Large intestine (tissue), 3 donors: Measurements from ENCODE around the gene MARVELD2. TPM values are rescaled to one million over a fixed set of nuclear protein-coding genes. Genes with fewer than 3 reads are reported as not detected.
"Not testable (repeated sequence)": the region's sequence is repeated elsewhere in the genome, so short reads cannot be mapped to it uniquely, and the experiment has no call there.

Source experiments
- DNase-seq, 2 donors: peaks; one replicate each; pipeline versions ENCODE4 v3.0.0 to v3.0.0-alpha.2; 2013
- H3K27ac ChIP-seq: one replicate; pipeline ENCODE4 v1.5.1; 2013; ENCODE audit warnings: low read length
- H3K27me3 ChIP-seq: 2 replicates; pipeline ENCODE4 v1.6.1; 2013; ENCODE audit warnings: low read length; ENCODE audit not compliant: control insufficient read depth, insufficient read depth
- H3K36me3 ChIP-seq: 2 replicates; pipeline ENCODE4 v1.6.1; 2013; ENCODE audit warnings: low read length; ENCODE audit not compliant: control insufficient read depth, insufficient read depth
- H3K4me1 ChIP-seq: one replicate; pipeline ENCODE4 v1.6.1; 2013; ENCODE audit warnings: low read length; ENCODE audit not compliant: control insufficient read depth, insufficient read depth
- H3K4me3 ChIP-seq: one replicate; pipeline ENCODE4 v1.5.1; 2013; ENCODE audit warnings: low read length
- H3K9me3 ChIP-seq: one replicate; pipeline ENCODE4 v1.6.1; 2013; ENCODE audit warnings: mild to moderate bottlenecking, low read depth, low read length, moderate library complexity; ENCODE audit not compliant: control insufficient read depth
- WGBS: methylation state at CpG from one replicate; pipeline ENCODE4 v1.1.5; 2013; ENCODE audit warnings: low lambda C conversion rate; ENCODE audit not compliant: insufficient coverage; 5-methylcytosine and 5-hydroxymethylcytosine counted together
- polyA plus RNA-seq: library from polyadenylated mRNA; unstranded; fragments of 120-200 nt; gene quantifications from one replicate; pipeline ENCODE4 v1.2.1, GENCODE V29; 2013

MARVELD2 gene
- polyA plus RNA-seq, 1 donor = 42.0 TPM

DNA sequence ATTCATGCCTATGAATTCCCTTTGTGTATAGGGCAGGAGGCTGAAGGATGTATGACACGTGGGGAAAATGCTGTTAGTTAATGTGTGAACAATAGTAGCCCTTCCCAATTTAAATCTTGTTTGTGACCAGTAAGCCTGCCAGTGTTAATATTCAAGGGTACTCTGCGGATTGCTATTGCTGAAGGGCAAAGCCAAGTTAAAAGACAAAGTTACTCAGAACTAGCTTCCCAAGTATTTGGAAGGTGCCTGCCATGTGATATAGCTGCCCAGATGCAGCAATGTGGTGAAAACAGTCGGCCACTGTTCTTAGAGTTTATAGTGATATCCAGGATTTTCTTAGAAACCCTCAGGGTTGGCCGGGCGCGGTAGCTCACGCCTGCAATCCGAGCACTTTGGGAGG, 34.6 kb downstream of the MARVELD2 start:
- DNase-seq = peak in 1 of 2 donors; percentile 27
- H3K9me3 ChIP-seq = no peaks in the 10 kb centered on the region
- no peaks in the 10 kb centered on the region for H3K36me3 ChIP-seq
- H3K4me3 ChIP-seq = no peak overlapping the region
- H3K27ac ChIP-seq = no peak overlapping the region
- no CpG with 5 or more reads among the region's 8 CpGs for WGBS
- peaks cover 51% of the 10 kb centered on the region for H3K4me1 ChIP-seq
- H3K27me3 ChIP-seq = no peaks in the 10 kb centered on the region

DNA sequence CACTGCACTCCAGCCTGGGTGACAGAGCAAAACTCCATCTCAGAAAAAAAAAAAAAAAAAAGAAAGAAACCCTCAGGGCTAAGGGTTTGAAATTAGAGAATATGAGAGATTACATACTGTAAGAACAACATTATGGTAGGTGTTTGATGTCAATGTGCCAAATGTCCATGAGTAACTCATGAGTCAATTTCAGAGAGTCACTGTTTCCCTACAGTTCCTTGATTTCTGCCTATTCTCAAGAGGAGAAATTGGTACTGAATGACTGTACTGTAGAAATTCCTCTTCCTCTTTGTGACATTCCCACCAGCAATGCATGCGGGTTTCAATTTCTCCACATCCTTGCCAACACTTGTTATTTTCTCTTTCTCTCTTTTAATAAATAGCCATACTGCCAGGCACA, 35.2 kb downstream of the MARVELD2 start:
- WGBS = no CpG with 5 or more reads among the region's 1 CpG
- DNase-seq = no peak
- H3K4me1 ChIP-seq = peaks cover 46% of the 10 kb centered on the region
- no peaks in the 10 kb centered on the region for H3K36me3 ChIP-seq
- H3K27ac ChIP-seq = peak overlapping the region; percentile 95
- H3K4me3 ChIP-seq = no peak overlapping the region
- no peaks in the 10 kb centered on the region for H3K9me3 ChIP-seq
- no peaks in the 10 kb centered on the region for H3K27me3 ChIP-seq

DNA sequence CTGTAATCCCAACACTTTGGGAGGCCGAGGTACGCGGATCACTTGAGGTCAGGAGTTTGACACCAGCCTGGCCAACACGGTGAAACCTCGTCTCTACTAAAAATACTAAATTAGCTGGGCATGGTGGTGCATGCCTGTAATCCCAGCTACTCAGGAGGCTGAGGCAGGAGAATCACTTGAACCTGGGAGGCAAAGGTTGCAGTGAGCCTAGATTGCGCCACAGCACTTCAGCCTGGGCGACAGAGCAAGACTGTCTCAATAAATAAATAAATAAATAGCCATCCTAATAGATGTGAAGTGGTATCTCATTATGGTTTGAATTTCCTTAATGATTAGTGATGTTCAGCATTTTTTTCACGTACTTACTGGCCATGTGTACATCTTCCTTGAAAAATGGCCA, 35.6 kb downstream of the MARVELD2 start:
- H3K4me3 ChIP-seq, H3K9me3 ChIP-seq, H3K36me3 ChIP-seq, H3K27me3 ChIP-seq: not testable (repeated sequence)
- peak in 1 of 2 donors; percentile 42 for DNase-seq
- peaks cover 46% of the 10 kb centered on the region for H3K4me1 ChIP-seq
- H3K27ac ChIP-seq = peak overlapping the region; percentile 95
- no CpG with 5 or more reads among the region's 8 CpGs for WGBS

DNA sequence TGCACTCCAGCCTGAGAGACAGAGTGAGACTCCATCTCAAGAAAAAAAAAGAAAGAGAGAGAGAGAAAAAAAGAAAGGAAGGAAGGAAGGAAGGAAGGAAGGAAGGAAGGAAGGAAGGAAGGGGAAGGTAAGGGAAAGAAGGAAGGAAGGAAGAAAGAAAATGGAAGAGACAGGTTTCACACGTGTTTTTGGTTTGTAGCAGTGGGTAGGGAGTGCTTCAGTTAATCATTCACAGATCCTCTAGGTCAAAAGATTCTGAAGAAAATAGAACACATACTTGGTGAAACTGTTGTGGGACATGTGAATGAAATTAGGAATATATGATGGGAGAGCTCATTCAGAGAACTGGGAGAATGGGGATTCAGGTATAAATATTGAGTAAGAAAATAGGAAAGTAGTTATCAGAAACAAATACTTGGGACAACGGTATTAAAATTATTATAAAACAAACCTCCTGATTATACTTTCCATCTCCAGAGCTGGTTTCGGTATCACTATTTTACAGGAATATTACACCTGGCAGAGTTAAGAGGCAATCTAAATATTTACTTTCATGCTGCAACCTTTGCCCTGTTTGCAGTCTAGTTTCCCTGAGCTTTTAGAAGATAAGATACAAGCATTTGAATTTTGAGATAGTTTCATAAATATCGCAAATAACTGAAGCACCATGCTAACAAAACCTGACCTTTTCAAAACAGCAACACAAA, 37.2 kb downstream of the MARVELD2 start:
- Histone ChIP-seq H3K27ac (peak overlapping the region; percentile 95), H3K4me3 (peak overlapping the region; percentile 13), H3K36me3 (no peaks in the 10 kb centered on the region), H3K27me3 (no peaks in the 10 kb centered on the region), H3K9me3 (no peaks in the 10 kb centered on the region), H3K4me1 (peaks cover 46% of the 10 kb centered on the region)
- DNase-seq = peak; percentile 84 to 94
- WGBS = 0% methylated on average over 3 of the region's 4 CpGs

DNA sequence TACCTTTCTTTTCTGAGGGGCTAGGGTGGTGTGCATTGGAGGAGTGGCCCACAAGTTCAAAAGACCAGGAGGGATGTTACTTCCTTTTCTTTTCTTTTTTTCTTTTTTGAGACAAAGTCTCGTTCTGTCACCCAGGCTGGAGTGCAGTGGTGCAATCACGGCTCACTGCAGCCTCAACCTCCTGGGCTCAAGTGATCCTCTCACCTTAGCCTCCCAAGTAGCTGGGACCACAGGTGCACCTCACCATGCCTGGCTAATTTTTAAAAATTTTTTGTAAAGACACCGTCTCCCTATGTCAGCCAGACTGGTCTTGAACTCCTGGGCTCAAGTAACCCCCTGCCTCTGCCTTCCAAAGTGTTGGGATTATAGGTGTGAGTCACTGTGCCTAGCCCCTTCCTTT, 38.6 kb downstream of the MARVELD2 start:
- DNase-seq = peak in 1 of 2 donors; percentile 32
- H3K4me3 ChIP-seq, H3K36me3 ChIP-seq, H3K27me3 ChIP-seq, H3K9me3 ChIP-seq: not testable (repeated sequence)
- H3K27ac ChIP-seq = peak overlapping the region; percentile 95
- peaks cover 46% of the 10 kb centered on the region for H3K4me1 ChIP-seq
- WGBS = no CpG with 5 or more reads among the region's 3 CpGs

DNA sequence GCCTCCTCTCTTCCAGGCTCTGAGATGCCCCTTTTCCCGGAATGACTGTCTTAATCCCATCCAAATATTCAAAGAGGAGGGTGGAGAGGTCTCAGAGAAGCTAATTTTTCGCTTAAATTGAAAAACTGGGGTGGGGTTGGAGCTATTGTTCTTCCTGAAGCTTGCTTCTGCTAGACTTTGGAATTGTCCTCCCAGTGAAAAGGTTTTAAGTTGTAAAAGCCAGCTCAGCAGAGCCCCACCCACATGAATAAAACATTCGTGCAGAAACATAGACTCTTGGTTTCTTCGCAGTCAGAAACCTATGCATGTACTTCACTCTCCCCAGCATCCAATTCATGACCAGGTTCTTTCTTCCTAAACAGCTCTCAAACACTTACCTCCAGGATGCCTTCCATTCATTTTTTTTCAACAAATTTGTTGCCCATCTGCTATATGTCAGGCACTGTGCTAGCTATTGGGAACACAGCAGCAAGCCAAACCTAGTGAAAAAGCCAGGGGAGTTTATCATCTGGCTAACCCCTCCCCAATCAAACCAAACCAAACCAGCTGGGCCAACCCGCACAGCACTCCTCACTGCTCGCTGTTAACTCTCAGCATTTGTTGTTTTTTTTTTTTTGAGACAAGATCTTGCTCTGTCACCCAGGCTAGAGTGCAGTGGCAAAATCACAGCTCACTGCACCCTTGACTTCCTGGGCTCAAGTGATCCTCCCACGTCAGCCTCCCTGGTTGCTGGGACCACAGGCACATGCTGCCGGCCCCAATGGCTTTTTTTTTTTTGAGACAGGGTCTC, 39.7 kb downstream of the MARVELD2 start:
- Histone ChIP-seq H3K4me1 (peaks cover 44% of the 10 kb centered on the region), H3K36me3 (no peaks in the 10 kb centered on the region), H3K9me3 (no peaks in the 10 kb centered on the region), H3K4me3 (peak overlapping the region; percentile 42), H3K27me3 (no peaks in the 10 kb centered on the region), H3K27ac (peak overlapping the region; percentile 95)
- 20% methylated on average over 2 of the region's 8 CpGs for WGBS
- DNase-seq = peak; percentile 74 to 91

DNA sequence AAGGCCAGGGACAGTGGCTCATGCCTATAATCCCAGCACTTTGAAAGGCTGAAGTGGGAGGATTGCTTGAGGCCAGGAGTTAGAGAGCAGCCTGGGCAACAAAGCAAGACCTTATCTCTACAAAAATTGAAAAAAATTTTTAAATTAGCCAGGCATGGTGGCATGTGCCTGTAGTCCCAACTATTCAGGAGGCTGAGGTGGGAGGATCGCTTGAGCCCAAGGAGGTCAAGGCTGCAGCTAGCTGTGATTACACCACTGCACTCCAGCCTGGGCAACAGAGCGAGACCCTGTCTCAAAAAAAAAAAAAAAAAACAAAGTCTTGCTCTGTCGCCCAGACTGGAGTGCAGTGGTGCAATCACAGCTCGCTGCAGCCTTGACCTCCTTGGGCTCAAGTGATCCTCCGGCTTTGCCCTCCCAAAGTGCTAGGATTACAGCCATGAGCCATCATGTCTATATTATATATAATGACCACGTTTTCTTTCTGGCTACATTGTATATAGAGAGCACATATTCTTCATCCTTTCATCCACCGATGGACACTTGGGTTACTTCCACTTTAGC, 40.6 kb downstream of the MARVELD2 start:
- not testable (repeated sequence) for DNase-seq, H3K36me3 ChIP-seq, H3K9me3 ChIP-seq, H3K27me3 ChIP-seq, H3K4me3 ChIP-seq
- H3K4me1 ChIP-seq = peaks cover 38% of the 10 kb centered on the region
- WGBS = no CpG with 5 or more reads among the region's 7 CpGs
- peak overlapping the region; percentile 95 for H3K27ac ChIP-seq

DNA sequence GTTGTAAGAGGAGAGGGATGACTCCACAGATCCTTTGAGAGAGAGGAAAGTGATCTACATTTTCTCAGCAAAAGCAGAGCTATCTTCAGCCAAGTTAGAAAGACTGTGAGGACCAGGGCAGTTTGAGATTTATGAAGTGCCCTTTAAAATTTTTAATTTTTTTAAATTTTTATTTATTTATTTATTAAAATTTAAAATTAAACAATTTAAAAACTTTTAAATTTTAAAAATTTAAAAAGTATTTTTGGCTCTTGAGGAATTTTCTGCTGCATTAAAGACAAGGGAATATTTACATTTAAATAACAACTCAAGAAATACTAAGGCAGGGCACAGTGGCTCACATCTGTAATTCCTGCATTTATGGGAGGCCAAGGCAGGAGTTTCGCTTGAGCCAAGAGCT, 47.3 kb downstream of the MARVELD2 start:
- no peak overlapping the region for H3K27ac ChIP-seq
- no peak for DNase-seq
- no peaks in the 10 kb centered on the region for H3K36me3 ChIP-seq
- no peaks in the 10 kb centered on the region for H3K9me3 ChIP-seq
- H3K27me3 ChIP-seq = no peaks in the 10 kb centered on the region
- H3K4me3 ChIP-seq = no peak overlapping the region
- no peaks in the 10 kb centered on the region for H3K4me1 ChIP-seq
- no CpG with 5 or more reads among the region's 1 CpG for WGBS

DNA sequence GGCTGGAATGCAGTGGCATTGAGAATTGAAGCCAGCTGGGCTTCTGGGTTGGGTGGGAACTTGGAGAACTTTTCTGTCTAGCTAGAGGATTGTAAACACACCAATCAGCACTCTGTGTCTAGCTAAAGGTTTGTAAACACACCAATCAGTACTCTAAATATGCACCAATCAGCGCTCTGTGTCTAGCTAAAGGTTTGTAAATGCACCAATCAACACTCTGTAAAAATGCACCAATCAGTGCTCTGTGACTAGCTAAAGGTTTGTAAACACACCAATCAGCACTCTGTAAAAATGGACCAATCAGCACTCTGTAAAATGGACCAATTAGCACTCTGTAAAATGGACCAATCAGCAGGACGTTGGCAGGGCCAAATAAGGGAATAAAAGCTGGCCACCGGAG, 51.5 kb downstream of the MARVELD2 start:
- not testable (repeated sequence) for DNase-seq, H3K27me3 ChIP-seq, H3K27ac ChIP-seq, H3K4me3 ChIP-seq, H3K4me1 ChIP-seq, H3K36me3 ChIP-seq, H3K9me3 ChIP-seq
- no CpG with 5 or more reads among the region's 3 CpGs for WGBS

DNA sequence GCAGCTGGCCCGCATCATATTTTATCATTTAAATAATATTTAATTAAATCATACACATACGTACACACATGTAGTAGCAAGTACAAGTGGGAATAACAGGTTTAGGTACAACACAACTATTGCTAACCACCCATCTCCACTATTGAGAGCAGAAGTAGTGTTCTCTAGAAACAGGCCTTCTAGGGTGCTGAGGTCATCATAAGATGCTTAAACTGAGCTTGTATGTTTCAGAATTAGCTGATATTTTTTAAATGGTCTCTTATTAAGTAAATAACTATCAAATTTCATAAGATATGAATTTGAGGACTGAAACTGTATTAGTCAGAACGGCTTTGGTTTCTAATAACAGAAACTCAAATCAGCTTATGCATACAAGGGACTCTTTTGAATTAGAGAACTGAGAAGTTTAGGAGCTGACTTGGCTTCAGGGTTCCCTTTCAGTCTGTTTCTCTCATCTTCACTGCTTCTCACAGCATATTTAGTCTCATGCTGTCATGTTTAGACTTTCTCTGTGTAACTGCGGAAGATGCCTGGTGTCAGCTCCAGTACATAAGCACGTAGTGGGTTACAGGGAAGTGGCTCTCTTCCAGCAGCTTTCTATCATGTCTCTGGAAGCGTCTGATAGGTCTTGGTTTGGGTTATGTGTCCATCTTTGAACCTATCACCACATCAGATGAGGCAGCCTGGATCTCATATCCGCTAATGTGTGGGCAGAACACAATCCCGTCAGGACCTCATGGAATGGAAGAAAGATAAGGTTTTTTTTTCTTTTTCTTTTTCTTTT, 52.7 kb downstream of the MARVELD2 start:
- H3K27me3 ChIP-seq = no peaks in the 10 kb centered on the region
- H3K4me3 ChIP-seq = no peak overlapping the region
- no peaks in the 10 kb centered on the region for H3K9me3 ChIP-seq
- H3K27ac ChIP-seq = no peak overlapping the region
- no peaks in the 10 kb centered on the region for H3K4me1 ChIP-seq
- H3K36me3 ChIP-seq = no peaks in the 10 kb centered on the region
- no peak for DNase-seq
- WGBS = 100% methylated on average over 2 of the region's 8 CpGs
